Activated CD8-positive, alpha-beta memory T cell treated with anti-CD3 and anti-CD28 coated beads, Interleukin-2, amount 50 U/mL, for 24 hours (primary cell): Measurements from ENCODE around the gene SWAP70.
"Not testable (repeated sequence)": the region's sequence is repeated elsewhere in the genome, so short reads cannot be mapped to it uniquely, and the experiment has no call there.

ENCODE experiments used
- DNase-seq: peaks from one replicate; pipeline ENCODE4 v3.0.0-alpha.2; 2020; ENCODE audit errors: extremely low read depth

SWAP70 gene

GRCh38 chr11:9692691-9693090 is 28.8 kb downstream of the SWAP70 start:
- no peak for DNase-seq

- DNase-seq = no peak
Observed at GRCh38 chr11:9693801-9694553, 30.1 kb downstream of the SWAP70 start.

GRCh38 chr11:9695228-9695627 is 31.4 kb downstream of the SWAP70 start:
- DNase-seq = not testable (repeated sequence)

- no peak for DNase-seq
Observed at GRCh38 chr11:9697766-9698165, 33.9 kb downstream of the SWAP70 start.

GRCh38 chr11:9700105-9700801 is 36.4 kb downstream of the SWAP70 start:
- DNase-seq = no peak

GRCh38 chr11:9701799-9702198 is 37.9 kb downstream of the SWAP70 start:
- DNase-seq = no peak

GRCh38 chr11:9703280-9703679 is 39.4 kb downstream of the SWAP70 start:
- DNase-seq = no peak

- no peak for DNase-seq
Observed at GRCh38 chr11:9704037-9704436, 40.2 kb downstream of the SWAP70 start.

GRCh38 chr11:9704620-9705019 is 40.7 kb downstream of the SWAP70 start:
- no peak for DNase-seq

- DNase-seq = not testable (repeated sequence)
Observed at GRCh38 chr11:9705361-9705760, 41.5 kb downstream of the SWAP70 start.

- DNase-seq = no peak
Observed at GRCh38 chr11:9708544-9708943, 44.7 kb downstream of the SWAP70 start.

- DNase-seq = no peak
Observed at GRCh38 chr11:9710223-9710622, 46.3 kb downstream of the SWAP70 start.

GRCh38 chr11:9710852-9711251 is 47.0 kb downstream of the SWAP70 start:
- DNase-seq = no peak

GRCh38 chr11:9711454-9712307 is 47.8 kb downstream of the SWAP70 start:
- DNase-seq = no peak

- no peak for DNase-seq
Observed at GRCh38 chr11:9714272-9714940, 50.5 kb downstream of the SWAP70 start.

- no peak for DNase-seq
Observed at GRCh38 chr11:9716275-9717039, 52.6 kb downstream of the SWAP70 start.

GRCh38 chr11:9717040-9717357 is 53.1 kb downstream of the SWAP70 start:
- no peak for DNase-seq

GRCh38 chr11:9717719-9718118 is 53.8 kb downstream of the SWAP70 start:
- DNase-seq = no peak

GRCh38 chr11:9718147-9718546 is 54.3 kb downstream of the SWAP70 start:
- DNase-seq = no peak

- no peak for DNase-seq
Observed at GRCh38 chr11:9719566-9720289, 55.9 kb downstream of the SWAP70 start.

GRCh38 chr11:9720290-9720630 is 56.4 kb downstream of the SWAP70 start:
- no peak for DNase-seq
